Ishikawa (cell line): ENCODE measurements around the gene PRKN.

Source experiments
- CEBPB ChIP-seq: IDR thresholded peaks from 2 replicates; pipeline ENCODE4 v1.6.1; 2012
- CREB1 ChIP-seq: IDR thresholded peaks from 2 replicates; pipeline ENCODE4 v1.6.1; 2012; ENCODE audit warnings: low read depth
- EGR1 ChIP-seq: IDR thresholded peaks from 2 replicates; pipeline ENCODE4 v1.6.1; 2012
- EP300 ChIP-seq: IDR thresholded peaks from 2 replicates; pipeline ENCODE4 v1.6.1; 2012; ENCODE audit warnings: borderline replicate concordance
- FOXM1 ChIP-seq: IDR thresholded peaks from 2 replicates; pipeline ENCODE4 v1.6.1; 2012; ENCODE audit warnings: low read depth, borderline replicate concordance
- NFIC ChIP-seq: IDR thresholded peaks from 2 replicates; pipeline ENCODE4 v1.6.1; 2012
- RAD21 ChIP-seq: IDR thresholded peaks from 2 replicates; pipeline ENCODE4 v1.6.1; 2012; ENCODE audit warnings: low read depth
- TAF1 ChIP-seq: IDR thresholded peaks from 2 replicates; pipeline ENCODE4 v1.6.1; 2012; ENCODE audit warnings: low read depth, mild to moderate bottlenecking
- TCF12 ChIP-seq: IDR thresholded peaks from 2 replicates; pipeline ENCODE4 v1.6.1; 2012; ENCODE audit warnings: low read depth
- TEAD4 ChIP-seq: IDR thresholded peaks from 2 replicates; pipeline ENCODE4 v1.6.1; 2012
- YY1 ChIP-seq: IDR thresholded peaks from 2 replicates; pipeline ENCODE4 v1.6.1; 2012; ENCODE audit warnings: low read depth
- ZBTB7A ChIP-seq: IDR thresholded peaks from 2 replicates; pipeline ENCODE4 v1.6.1; 2012; ENCODE audit warnings: low read depth
- TF ChIP-seq, protein P1 (sequence below): IDR thresholded peaks from 2 replicates; pipeline ENCODE4 v1.6.1; 2012
- TF ChIP-seq, protein P2 (sequence below): IDR thresholded peaks from 2 replicates; pipeline ENCODE4 v1.6.1; 2012
- TF ChIP-seq, protein P3 (sequence below): IDR thresholded peaks from 2 replicates; pipeline ENCODE4 v1.6.1; 2012; ENCODE audit warnings: low read depth, mild to moderate bottlenecking

PRKN gene

DNA sequence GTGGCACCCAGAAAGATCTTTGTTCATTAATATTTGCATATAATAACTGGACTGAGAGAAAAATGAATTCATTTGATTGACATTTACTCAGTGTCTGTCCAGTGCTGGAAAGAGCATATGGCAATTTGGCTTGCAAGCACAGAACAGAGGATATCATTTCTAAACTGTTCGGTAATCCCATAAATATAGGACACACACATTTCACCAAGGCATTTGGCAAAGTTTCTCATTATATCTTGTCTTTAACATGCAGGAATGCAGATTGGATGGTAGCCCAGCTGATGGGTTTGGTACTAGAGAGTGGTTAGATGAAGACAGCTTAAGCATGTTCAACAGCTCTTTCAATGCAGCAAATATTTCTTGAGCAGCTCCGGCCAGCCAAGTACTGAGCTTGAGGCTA lies 259.2 kb downstream of the PRKN start:
- no peak for TF ChIP-seq TAF1
- TF ChIP-seq CEBPB: no peak
- TF ChIP-seq, protein P1, sequence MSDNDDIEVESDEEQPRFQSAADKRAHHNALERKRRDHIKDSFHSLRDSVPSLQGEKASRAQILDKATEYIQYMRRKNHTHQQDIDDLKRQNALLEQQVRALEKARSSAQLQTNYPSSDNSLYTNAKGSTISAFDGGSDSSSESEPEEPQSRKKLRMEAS: no peak
- TF ChIP-seq NFIC: no peak
- no peak for TF ChIP-seq CREB1
- TF ChIP-seq EP300: no peak
- TF ChIP-seq FOXM1: no peak
- no peak for TF ChIP-seq ZBTB7A
- TF ChIP-seq, protein P2, sequence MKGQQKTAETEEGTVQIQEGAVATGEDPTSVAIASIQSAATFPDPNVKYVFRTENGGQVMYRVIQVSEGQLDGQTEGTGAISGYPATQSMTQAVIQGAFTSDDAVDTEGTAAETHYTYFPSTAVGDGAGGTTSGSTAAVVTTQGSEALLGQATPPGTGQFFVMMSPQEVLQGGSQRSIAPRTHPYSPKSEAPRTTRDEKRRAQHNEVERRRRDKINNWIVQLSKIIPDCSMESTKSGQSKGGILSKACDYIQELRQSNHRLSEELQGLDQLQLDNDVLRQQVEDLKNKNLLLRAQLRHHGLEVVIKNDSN: no peak
- TF ChIP-seq TCF12: no peak
- TF ChIP-seq TEAD4: no peak
- no peak for TF ChIP-seq EGR1
- TF ChIP-seq RAD21: no peak
- TF ChIP-seq, protein P3, sequence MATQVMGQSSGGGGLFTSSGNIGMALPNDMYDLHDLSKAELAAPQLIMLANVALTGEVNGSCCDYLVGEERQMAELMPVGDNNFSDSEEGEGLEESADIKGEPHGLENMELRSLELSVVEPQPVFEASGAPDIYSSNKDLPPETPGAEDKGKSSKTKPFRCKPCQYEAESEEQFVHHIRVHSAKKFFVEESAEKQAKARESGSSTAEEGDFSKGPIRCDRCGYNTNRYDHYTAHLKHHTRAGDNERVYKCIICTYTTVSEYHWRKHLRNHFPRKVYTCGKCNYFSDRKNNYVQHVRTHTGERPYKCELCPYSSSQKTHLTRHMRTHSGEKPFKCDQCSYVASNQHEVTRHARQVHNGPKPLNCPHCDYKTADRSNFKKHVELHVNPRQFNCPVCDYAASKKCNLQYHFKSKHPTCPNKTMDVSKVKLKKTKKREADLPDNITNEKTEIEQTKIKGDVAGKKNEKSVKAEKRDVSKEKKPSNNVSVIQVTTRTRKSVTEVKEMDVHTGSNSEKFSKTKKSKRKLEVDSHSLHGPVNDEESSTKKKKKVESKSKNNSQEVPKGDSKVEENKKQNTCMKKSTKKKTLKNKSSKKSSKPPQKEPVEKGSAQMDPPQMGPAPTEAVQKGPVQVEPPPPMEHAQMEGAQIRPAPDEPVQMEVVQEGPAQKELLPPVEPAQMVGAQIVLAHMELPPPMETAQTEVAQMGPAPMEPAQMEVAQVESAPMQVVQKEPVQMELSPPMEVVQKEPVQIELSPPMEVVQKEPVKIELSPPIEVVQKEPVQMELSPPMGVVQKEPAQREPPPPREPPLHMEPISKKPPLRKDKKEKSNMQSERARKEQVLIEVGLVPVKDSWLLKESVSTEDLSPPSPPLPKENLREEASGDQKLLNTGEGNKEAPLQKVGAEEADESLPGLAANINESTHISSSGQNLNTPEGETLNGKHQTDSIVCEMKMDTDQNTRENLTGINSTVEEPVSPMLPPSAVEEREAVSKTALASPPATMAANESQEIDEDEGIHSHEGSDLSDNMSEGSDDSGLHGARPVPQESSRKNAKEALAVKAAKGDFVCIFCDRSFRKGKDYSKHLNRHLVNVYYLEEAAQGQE: no peak
- no peak for TF ChIP-seq YY1

DNA sequence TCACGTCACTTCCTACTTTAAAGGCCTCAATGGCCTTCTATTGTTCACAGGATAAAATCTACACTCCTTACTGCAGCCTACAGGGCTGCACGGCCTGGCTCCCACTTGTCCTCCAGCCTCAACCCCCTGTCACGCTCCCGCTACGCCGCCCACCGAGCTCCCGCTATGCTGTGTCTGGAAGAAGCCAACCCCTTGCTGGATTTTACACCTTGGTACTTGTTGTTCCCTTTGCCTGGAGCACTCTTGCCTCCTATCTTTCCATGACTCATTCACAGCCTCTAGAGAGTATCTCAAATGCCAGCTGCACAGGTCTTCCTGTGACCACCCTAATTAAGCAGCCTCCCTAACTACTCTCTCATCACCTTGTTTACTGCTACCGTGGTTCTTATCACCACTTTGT lies 259.9 kb downstream of the PRKN start:
- TF ChIP-seq RAD21 (no peak), FOXM1 (no peak), EP300 (no peak)

DNA sequence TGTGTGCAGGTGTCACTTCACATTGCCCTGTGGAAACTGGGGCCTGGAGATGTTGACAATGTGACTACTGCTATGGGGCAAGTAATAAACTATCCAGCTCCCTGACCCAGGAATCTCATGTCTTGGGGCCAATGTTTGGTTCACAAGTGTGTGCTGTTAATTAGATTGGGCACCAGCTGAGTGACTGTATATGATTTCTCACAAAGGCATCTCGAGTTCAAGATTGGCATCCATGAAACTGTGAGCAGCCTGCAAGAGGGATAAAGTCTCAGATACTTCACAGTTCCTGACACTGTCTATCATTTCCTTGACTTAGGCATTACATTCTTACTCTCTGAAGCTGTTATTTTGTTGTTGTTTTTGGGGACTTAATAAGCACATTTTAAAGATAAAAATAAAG lies 264.0 kb downstream of the PRKN start:
- TF ChIP-seq, protein P2: no peak
- no peak for TF ChIP-seq EP300
- TF ChIP-seq ZBTB7A: no peak
- TF ChIP-seq FOXM1: no peak
- no peak for TF ChIP-seq TEAD4
- no peak for TF ChIP-seq RAD21
- no peak for TF ChIP-seq YY1
- no peak for TF ChIP-seq NFIC
- TF ChIP-seq, protein P1: no peak
- TF ChIP-seq TCF12: no peak
- TF ChIP-seq EGR1: no peak
- no peak for TF ChIP-seq CEBPB
- TF ChIP-seq CREB1: no peak
- TF ChIP-seq, protein P3: no peak
- TF ChIP-seq TAF1: no peak

DNA sequence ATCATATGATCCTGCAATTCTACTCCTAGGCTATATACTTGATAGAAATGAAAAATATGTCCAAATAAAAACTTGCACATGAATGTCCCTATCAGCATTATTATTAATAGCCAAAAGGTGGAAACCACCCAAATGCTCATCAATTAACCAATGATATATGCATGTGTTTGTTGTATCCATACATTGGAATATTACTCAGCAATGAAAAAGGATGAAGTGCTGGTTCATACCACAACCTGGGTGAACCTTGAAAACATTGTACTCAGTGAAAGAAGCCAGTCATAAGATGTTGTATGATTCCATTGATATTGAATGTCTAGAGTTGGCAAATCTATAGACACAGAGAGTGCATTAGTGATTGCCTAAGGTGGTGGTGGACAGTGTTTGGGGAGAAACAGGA lies 267.6 kb downstream of the PRKN start:
- TF ChIP-seq CREB1 (no peak), TAF1 (no peak), FOXM1 (no peak), TCF12 (no peak), EP300 (no peak)
- TF ChIP-seq, protein P1: no peak

DNA sequence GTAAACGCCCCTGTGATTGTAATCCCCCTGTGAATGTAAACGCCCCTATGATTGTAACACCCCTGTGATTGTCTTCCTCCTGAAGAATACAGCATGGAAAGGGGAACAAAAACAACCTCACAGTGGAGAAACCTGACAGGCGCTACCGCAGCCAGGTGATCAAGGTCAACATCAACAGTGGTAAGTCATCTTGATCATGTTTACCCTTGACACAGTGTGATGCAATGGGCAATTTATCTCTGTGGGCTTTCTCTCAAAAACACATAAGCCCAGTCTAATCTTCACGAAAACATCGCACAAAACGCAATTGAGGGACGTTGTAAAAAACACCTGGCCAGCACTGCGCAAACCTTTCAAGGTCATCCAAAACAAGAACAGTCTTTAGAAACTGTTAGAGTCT lies 277.2 kb downstream of the PRKN start:
- TF ChIP-seq FOXM1 (no peak), ZBTB7A (no peak), TAF1 (no peak), CREB1 (no peak), NFIC (no peak), YY1 (no peak), RAD21 (no peak), CEBPB (no peak), TEAD4 (no peak)
- TF ChIP-seq, protein P3: no peak
- TF ChIP-seq, protein P1: no peak
- TF ChIP-seq, protein P2: no peak
